Activated naive CD8-positive, alpha-beta T cell treated with anti-CD3 and anti-CD28 coated beads for 36 hours (primary cell): Measurements from ENCODE around the gene XYLT1. TPM values are rescaled to one million over a fixed set of nuclear protein-coding genes. Genes with fewer than 3 reads are reported as not detected.

Experiments used
- DNase-seq: peaks from one replicate; pipeline ENCODE4 v3.0.0; 2021
- H3K27ac Mint-ChIP-seq: one replicate; pipeline ENCODE4 v1.8.0; 2022; ENCODE audit warnings: mild to moderate bottlenecking, moderate library complexity, mixed read lengths
- H3K27me3 Mint-ChIP-seq: one replicate; pipeline ENCODE4 v1.8.0; 2022; ENCODE audit warnings: mild to moderate bottlenecking, mixed read lengths
- H3K36me3 Mint-ChIP-seq: one replicate; pipeline ENCODE4 v1.8.0; 2021; ENCODE audit warnings: mild to moderate bottlenecking, mixed read lengths
- H3K4me1 Mint-ChIP-seq: one replicate; pipeline ENCODE4 v1.8.0; 2021; ENCODE audit warnings: mixed read lengths
- H3K4me3 Mint-ChIP-seq: one replicate; pipeline ENCODE4 v1.8.0; 2022; ENCODE audit warnings: mild to moderate bottlenecking, moderate library complexity, mixed read lengths
- H3K9me3 Mint-ChIP-seq: one replicate; pipeline ENCODE4 v1.8.0; 2022; ENCODE audit warnings: mixed read lengths
- total RNA-seq, 2 experiments: library from RNA; stranded (reverse); gene quantifications; one replicate each; pipeline ENCODE4 v1.2.3, GENCODE V29; 2021

The XYLT1 gene
- total RNA-seq, 2 experiments from 2014 or later: 4.1 to 4.6 TPM

DNA sequence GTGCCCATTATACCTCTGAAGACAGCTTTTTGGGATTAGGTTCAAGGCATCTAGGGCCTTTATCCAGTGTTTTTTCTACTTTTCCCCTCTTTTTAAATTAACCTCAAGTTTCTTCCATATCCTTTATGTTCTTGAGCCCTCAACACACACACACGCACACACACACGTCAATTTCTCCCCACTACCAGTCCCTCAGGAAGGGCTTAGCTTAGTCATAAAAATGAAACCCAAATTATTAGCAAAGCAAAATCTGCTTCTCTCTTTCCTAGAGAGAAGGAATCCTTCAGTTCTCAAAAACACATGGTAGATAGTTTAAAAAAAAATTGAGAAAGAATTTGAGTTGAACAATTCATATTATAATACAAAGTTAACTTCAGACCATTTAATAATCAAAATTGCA, 401.1 kb downstream of the XYLT1 start:
- no peak overlapping the region for H3K4me3 Mint-ChIP-seq
- H3K27ac Mint-ChIP-seq: peak overlapping the region; percentile 4
- H3K36me3 Mint-ChIP-seq: no peaks in the 10 kb centered on the region
- H3K9me3 Mint-ChIP-seq: no peaks in the 10 kb centered on the region
- DNase-seq: no peak
- no peaks in the 10 kb centered on the region for H3K27me3 Mint-ChIP-seq
- peaks cover 25% of the 10 kb centered on the region for H3K4me1 Mint-ChIP-seq

DNA sequence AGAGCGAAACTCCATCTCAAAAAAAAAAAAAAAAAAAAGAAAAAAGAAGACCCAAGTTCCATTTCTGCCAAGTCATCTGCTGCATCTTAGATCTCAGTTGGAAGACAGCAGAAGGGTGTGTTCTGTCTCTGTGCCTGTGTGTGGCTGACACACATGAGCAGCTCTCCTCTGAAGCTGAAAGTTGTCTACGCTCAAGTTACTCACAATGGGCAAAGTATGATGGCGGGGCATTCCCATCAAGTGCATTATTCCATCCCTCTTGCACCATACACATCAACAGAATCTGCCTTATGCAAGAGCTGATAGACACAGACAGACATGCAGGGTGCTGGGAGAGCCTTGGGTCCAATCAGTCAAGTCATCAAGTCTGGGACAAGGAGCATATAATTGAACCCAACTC, 402.2 kb downstream of the XYLT1 start:
- Mint-ChIP-seq H3K4me3 (no peak overlapping the region), H3K27ac (no peak overlapping the region), H3K36me3 (no peaks in the 10 kb centered on the region), H3K4me1 (peaks cover 25% of the 10 kb centered on the region), H3K27me3 (no peaks in the 10 kb centered on the region), H3K9me3 (no peaks in the 10 kb centered on the region)
- no peak for DNase-seq

GRCh38 chr16:17067882-17068281, 402.9 kb downstream of the XYLT1 start:
- peaks cover 29% of the 10 kb centered on the region for H3K4me1 Mint-ChIP-seq
- no peak overlapping the region for H3K4me3 Mint-ChIP-seq
- no peaks in the 10 kb centered on the region for H3K9me3 Mint-ChIP-seq
- no peak for DNase-seq
- no peak overlapping the region for H3K27ac Mint-ChIP-seq
- no peaks in the 10 kb centered on the region for H3K36me3 Mint-ChIP-seq
- no peaks in the 10 kb centered on the region for H3K27me3 Mint-ChIP-seq

DNA sequence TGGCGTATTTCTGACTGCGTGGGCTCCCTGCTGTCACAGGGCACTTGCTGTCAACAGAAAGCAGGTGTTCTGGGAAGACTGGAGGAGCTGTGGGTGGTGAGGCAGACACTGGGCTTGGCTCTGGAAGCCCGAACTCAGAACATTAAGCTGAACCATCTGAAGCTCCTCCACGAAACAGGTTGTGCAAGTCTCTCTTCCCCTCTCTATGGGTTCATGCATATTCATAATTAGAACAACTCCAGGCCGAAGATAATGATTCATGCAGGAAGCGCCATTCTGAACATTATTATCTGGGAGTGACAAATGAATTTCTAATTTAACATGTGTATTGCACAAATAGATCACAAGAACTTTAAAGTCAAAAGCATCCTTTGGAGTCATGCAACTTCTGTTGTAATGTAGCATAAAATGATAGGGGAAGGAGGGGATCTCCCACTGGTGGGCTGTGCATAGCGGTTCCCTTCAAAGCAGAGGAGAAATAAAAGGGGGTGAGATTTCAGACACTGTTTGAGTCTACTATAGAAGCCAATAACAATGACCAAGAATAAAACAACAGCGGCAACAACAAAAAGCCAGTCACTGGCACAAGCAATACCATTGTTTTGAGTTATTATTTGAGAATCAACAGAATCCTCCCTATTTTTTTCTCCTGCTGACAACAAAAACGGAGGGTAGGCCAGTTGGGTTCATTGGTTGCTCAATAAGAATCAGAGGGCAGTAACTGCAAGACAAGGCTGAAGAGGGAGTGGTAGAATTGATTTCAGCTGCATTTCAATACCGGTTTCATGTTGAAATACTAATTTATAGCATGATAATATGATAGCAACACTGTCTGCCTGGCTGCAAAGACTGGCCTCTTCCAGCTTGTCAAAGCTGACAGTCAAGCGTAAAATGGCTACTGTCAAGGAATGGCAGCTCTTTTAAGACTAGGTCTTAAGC, 407.3 kb downstream of the XYLT1 start:
- Mint-ChIP-seq H3K4me1 (peaks cover 14% of the 10 kb centered on the region), H3K27me3 (no peaks in the 10 kb centered on the region), H3K27ac (no peak overlapping the region)

DNA sequence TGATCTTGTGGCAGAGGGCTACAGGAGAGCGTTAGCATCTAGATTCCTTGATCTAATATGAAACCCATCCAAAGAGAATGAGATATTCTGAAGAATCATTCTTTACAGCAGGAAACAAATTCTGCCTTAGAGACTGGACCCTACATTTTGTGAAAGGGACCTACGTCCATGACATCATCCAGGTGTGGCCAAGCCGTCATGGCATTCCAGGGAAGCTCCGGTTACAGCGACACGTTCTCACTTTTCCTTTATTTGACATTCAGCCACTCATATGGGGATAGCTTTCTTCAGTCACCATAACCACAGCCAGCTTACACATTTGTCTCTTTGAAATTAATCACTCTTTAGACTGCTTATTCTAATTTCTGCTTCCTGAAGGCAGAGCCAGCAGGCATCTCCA, 408.1 kb downstream of the XYLT1 start:
- peaks cover 14% of the 10 kb centered on the region for H3K4me1 Mint-ChIP-seq
- DNase-seq: no peak
- no peak overlapping the region for H3K4me3 Mint-ChIP-seq
- peaks cover 3% of the 10 kb centered on the region for H3K9me3 Mint-ChIP-seq
- no peak overlapping the region for H3K27ac Mint-ChIP-seq
- peaks cover 3% of the 10 kb centered on the region for H3K36me3 Mint-ChIP-seq
- H3K27me3 Mint-ChIP-seq: no peaks in the 10 kb centered on the region

More for the DNA sequence above, 407.3 kb downstream of the XYLT1 start:
- Mint-ChIP-seq H3K9me3 (peaks cover 1% of the 10 kb centered on the region), H3K4me3 (no peak overlapping the region), H3K36me3 (peaks cover 3% of the 10 kb centered on the region)
- no peak for DNase-seq

DNA sequence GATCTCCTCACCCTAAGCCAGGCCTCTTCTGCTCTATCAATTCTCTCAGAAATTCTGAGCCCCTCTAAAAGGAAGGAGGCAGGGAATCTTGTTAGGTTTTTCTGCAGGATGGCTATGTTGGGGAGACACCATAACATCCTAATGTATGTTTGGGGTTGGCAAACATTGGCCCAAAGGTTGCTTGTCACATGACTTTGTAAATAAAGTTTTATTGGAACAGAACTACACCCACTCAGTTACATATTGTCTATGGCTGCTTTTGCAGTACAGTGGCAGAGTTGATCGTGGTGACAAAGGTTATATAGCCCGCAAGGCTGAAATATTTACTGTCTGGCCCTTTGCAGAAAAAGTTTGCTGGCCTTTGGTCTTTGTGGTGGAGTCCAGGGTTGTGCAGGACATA, 409.4 kb downstream of the XYLT1 start:
- Mint-ChIP-seq H3K27ac (peak overlapping the region; percentile 73), H3K27me3 (no peaks in the 10 kb centered on the region), H3K36me3 (peaks cover 3% of the 10 kb centered on the region)

GRCh38 chr16:17058471-17058870, 412.3 kb downstream of the XYLT1 start:
- Mint-ChIP-seq H3K4me3 (no peak overlapping the region), H3K36me3 (peaks cover 3% of the 10 kb centered on the region), H3K4me1 (peaks cover 14% of the 10 kb centered on the region), H3K27ac (no peak overlapping the region), H3K27me3 (no peaks in the 10 kb centered on the region), H3K9me3 (peaks cover 5% of the 10 kb centered on the region)
- DNase-seq: no peak

More for the DNA sequence above, 409.4 kb downstream of the XYLT1 start:
- Mint-ChIP-seq H3K4me3 (no peak overlapping the region), H3K4me1 (peaks cover 14% of the 10 kb centered on the region), H3K9me3 (peaks cover 3% of the 10 kb centered on the region)
- no peak for DNase-seq

GRCh38 chr16:17056666-17057065, 414.1 kb downstream of the XYLT1 start:
- Mint-ChIP-seq H3K27me3 (no peaks in the 10 kb centered on the region), H3K4me1 (peaks cover 7% of the 10 kb centered on the region), H3K27ac (no peak overlapping the region), H3K36me3 (peaks cover 3% of the 10 kb centered on the region), H3K4me3 (no peak overlapping the region), H3K9me3 (peaks cover 16% of the 10 kb centered on the region)
- no peak for DNase-seq

GRCh38 chr16:17053536-17054160, 417.1 kb downstream of the XYLT1 start:
- Mint-ChIP-seq H3K36me3 (peaks cover 1% of the 10 kb centered on the region), H3K9me3 (peaks cover 22% of the 10 kb centered on the region), H3K4me3 (no peak overlapping the region), H3K27ac (no peak overlapping the region), H3K4me1 (no peaks in the 10 kb centered on the region), H3K27me3 (no peaks in the 10 kb centered on the region)
- no peak for DNase-seq
